NCI-H146 treated with DMSO at 0.1 percent for 48 hours (cell line): ENCODE results near the gene SLC38A10.

ENCODE experiments used
- DNase-seq: peaks from one replicate; lab custom pipeline; 2025; ENCODE audit not compliant: unreplicated experiment; lab: John Stamatoyannopoulos, UW

The SLC38A10 gene

GRCh38 chr17:81279278-81280275 lies 15.5 kb downstream of the SLC38A10 start:
- no peak for DNase-seq

GRCh38 chr17:81278831-81279230 lies 16.3 kb downstream of the SLC38A10 start:
- no peak for DNase-seq

GRCh38 chr17:81277946-81278693 lies 17.0 kb downstream of the SLC38A10 start:
- DNase-seq: no peak

- no peak for DNase-seq
These were observed 17.7 kb downstream of the SLC38A10 start for GRCh38 chr17:81277421-81277820.

- DNase-seq: no peak
These were observed 18.3 kb downstream of the SLC38A10 start for GRCh38 chr17:81276781-81277180.

GRCh38 chr17:81274471-81274855 lies 20.6 kb downstream of the SLC38A10 start:
- no peak for DNase-seq

- DNase-seq: no peak
These were observed 21.2 kb downstream of the SLC38A10 start for GRCh38 chr17:81273698-81274470.

- DNase-seq: no peak
These were observed 22.5 kb downstream of the SLC38A10 start for GRCh38 chr17:81272616-81273015.

GRCh38 chr17:81271226-81271625 lies 23.9 kb downstream of the SLC38A10 start:
- no peak for DNase-seq

- no peak for DNase-seq
These were observed 24.8 kb downstream of the SLC38A10 start for GRCh38 chr17:81270279-81270678.

GRCh38 chr17:81267390-81268067 lies 27.6 kb downstream of the SLC38A10 start:
- no peak for DNase-seq

- DNase-seq: no peak
These were observed 29.5 kb downstream of the SLC38A10 start for GRCh38 chr17:81265576-81265975.

GRCh38 chr17:81264640-81265039 lies 30.5 kb downstream of the SLC38A10 start:
- no peak for DNase-seq

GRCh38 chr17:81263371-81264181 lies 31.5 kb downstream of the SLC38A10 start:
- DNase-seq: no peak

GRCh38 chr17:81261582-81262336 lies 33.3 kb downstream of the SLC38A10 start:
- no peak for DNase-seq

- DNase-seq: no peak
These were observed 34.0 kb downstream of the SLC38A10 start for GRCh38 chr17:81261096-81261495.

- DNase-seq: no peak
These were observed 34.5 kb downstream of the SLC38A10 start for GRCh38 chr17:81260641-81261040.

GRCh38 chr17:81260171-81260570 lies 34.9 kb downstream of the SLC38A10 start:
- no peak for DNase-seq

- no peak for DNase-seq
These were observed 36.0 kb downstream of the SLC38A10 start for GRCh38 chr17:81259058-81259605.
